GM12874 (cell line): ENCODE results near the gene ADAMTS8.

ENCODE experiments used
- CTCF ChIP-seq: IDR thresholded peaks from 2 replicates; pipeline ENCODE4 v1.5.1; 2011; ENCODE audit warnings: low read depth, mild to moderate bottlenecking, control low read depth, low read length, moderate library complexity; ENCODE audit not compliant: insufficient read depth

ADAMTS8 gene

DNA sequence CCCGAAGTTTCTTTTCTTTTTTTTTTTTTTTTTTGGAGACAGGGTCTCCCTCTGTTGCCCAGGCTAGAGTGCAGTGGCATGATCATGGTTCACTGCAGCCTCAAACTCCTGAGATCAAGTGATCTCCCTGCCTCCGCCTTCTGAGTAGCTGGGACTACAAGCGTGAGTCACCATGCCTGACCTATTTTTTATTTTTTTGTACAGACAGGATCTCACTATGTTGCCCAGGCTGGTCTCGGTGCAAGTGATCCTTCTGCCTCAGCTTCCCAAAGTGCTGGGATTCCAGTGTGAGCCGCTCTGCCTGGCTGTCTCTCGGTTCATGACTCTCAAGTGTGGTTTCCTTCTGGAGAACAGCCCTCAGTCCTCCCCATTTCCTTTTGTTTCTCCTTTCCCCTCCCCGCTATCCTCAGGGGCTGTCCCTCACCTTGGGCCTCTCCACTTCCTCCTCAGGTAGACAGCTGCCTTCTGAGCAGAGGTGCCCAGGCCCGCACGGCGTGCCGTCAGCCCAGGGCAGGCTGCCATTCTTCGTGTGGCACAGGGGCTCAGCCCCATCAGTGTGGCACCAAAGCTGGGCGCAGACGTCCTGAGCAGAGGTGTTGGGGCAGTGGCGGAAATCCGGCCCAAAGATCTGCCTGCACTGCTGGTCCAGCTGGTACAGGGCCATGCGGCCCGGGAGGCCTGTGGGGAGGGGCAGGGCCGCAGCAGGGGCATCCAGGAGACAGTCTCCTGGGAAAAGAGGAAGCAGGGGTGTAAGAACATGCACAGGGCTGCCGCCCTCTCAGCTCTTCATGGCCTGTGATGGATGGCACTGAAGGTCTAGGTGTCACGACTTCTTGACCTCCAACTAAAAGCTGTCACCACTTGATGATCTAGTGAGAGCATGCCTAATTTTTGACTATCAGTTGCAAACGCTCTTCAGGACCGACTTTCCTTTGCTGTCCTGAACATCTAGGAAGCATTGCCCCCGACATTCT is 14.0 kb downstream of the ADAMTS8 start:
- no peak for TF ChIP-seq CTCF

DNA sequence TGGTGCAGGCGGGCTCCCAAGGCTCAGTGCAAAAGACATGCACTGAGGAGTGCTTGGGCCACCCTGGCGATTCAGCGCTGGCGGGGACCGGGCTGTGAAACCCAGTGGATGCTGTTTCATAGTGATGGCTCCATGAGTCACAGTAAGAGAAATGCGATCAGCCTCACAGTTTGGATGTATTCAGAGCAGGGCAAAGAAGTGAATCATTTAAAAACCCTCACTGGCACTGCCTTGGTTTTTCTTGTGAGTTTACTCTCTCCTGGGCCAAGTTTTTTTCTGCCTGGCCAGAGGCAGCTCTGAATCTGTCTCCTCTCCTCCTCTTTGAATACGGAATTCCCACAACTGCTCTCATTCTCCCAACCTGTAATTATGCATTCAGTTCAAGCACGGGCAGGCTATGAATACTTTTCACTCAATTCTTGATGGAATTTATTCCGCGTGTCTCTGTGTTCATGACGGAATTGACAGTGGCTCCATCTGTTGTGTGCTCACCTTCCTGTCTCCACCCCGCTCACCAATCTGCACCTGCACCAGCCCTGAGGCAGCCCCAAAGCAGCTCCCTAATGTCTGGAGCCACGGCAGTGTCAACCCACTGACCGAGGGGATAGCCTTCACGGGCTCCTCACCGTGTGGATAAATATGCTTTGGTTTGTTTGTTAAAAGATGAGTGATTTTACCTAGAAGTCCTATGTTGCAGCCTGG is 14.9 kb downstream of the ADAMTS8 start:
- TF ChIP-seq CTCF = no peak

- TF ChIP-seq CTCF = no peak
Observed at GRCh38 chr11:130411223-130411622, 17.2 kb downstream of the ADAMTS8 start.

DNA sequence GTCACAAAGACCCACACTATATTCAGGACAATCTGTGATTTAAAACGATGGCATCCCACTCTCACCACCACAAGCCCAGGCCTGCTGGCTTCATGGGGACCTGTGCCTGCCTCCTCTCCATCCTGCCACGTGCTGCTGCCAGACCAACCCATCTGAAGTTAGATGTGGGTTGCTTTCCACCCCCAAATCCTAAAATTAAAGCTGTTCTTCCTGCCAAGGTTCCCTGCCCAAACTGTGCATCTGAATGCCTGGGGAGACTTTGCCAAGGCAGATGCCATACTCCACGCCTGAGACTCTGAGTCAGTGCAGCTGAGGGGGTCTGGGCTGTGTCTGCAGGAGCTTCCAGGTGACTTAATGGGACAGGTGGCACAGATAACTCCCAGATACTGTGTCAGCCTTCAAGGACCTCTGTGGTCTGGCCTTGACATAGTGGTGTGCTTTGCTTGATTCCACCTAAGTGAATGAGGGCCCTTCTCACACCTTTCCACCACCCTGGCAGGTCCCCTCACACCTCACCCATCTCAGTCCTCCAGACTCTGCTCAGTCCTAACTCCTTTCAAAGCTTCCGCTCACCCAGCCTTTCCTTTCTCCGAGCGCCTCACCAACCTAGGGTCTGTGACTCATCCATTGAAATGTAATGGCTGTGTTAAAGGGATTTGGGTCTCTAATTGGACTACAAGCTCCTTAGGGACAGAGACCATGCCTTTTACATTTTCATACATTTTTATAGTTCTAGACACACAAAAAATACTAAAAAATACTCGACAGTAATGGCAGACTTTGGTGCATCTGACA is 18.6 kb downstream of the ADAMTS8 start:
- TF ChIP-seq CTCF = no peak

- TF ChIP-seq CTCF = no peak
Observed at GRCh38 chr11:130408901-130409300, 19.5 kb downstream of the ADAMTS8 start.

DNA sequence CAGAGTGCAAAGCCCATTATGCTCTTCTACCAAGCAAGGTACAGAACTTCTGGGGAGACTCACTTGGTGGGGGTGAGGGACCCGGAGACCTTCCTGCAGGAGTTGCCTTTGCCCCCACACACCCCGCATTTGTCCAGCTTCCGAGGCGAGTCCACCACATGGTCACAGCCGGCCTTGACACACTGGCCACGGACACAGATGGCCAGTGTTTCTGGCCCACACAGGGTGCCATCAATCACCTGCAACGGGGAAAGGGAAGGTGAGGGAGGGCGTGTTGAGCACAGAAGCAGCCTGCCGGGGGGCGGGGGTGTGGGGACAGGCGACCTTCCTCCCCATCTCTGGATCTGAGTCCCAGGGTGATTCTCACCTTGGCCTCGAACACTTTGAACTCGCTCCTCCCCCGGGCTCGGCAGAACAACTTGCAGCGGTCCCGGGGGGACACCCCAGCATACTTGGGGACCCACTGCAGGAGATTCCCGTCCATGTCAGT is 20.0 kb downstream of the ADAMTS8 start:
- TF ChIP-seq CTCF = no peak
